ENCODE data around the gene CYTH3. TPM values are rescaled to one million over a fixed set of nuclear protein-coding genes. Genes with fewer than 3 reads are reported as not detected.

The CYTH3 gene
- total and polyA plus RNA-seq, 2 experiments from 2014 or later = 11.9 to 15.7 TPM

GRCh38 chr7:6162331-6162620, 110.1 kb downstream of the CYTH3 start:
- Histone ChIP-seq H3K9me3 (ENCODE audit: low read depth) (no peaks in the 10 kb centered on the region), H3K4me3 (no peak overlapping the region), H2AFZ (no peak overlapping the region), H3K27me3 (no peaks in the 10 kb centered on the region), H3K4me2 (no peak overlapping the region), H3K79me2 (no peaks in the 10 kb centered on the region), H3K9me2 (replicated peaks; ENCODE audit: insufficient read depth) (no peaks in the 10 kb centered on the region), H3K36me3 (replicated peaks; ENCODE audit: insufficient read depth, low read depth) (no peaks in the 10 kb centered on the region), H3K27ac (no peak overlapping the region), H4K20me1 (ENCODE audit: insufficient read depth, poor library complexity, severe bottlenecking) (no peaks in the 10 kb centered on the region), H3K4me1 (ENCODE audit: insufficient read depth) (no peaks in the 10 kb centered on the region)
- DNase-seq (ENCODE audit: low spot score) = no peak
- 88% methylated on average over 8 of the region's 8 CpGs for WGBS (ENCODE audit: low lambda C conversion rate, missing lambda C conversion rate)
- TF ChIP-seq CTCF (IDR thresholded peaks at IDR 0.05; ENCODE audit: poor library complexity) (no peak), EZH2 (IDR thresholded peaks at IDR 0.05; ENCODE audit: borderline replicate concordance) (no peak), EZH2phosphoT487 (IDR thresholded peaks at IDR 0.05; ENCODE audit: low read depth, severe bottlenecking, unreplicated experiment) (no peak)

- H3K79me2 ChIP-seq = no peaks in the 10 kb centered on the region
- no peak overlapping the region for H3K27ac ChIP-seq
- no peaks in the 10 kb centered on the region for H4K20me1 ChIP-seq (ENCODE audit: insufficient read depth, poor library complexity, severe bottlenecking)
- H3K36me3 ChIP-seq (replicated peaks; ENCODE audit: insufficient read depth, low read depth) = peaks cover 1% of the 10 kb centered on the region
- no peaks in the 10 kb centered on the region for H3K9me3 ChIP-seq (ENCODE audit: low read depth)
- H3K4me2 ChIP-seq = no peak overlapping the region
- H3K4me3 ChIP-seq = no peak overlapping the region
- 97% methylated on average over 15 of the region's 15 CpGs for WGBS (ENCODE audit: low lambda C conversion rate, missing lambda C conversion rate)
- no peaks in the 10 kb centered on the region for H3K4me1 ChIP-seq (ENCODE audit: insufficient read depth)
- H3K27me3 ChIP-seq = no peaks in the 10 kb centered on the region
- TF ChIP-seq CTCF (IDR thresholded peaks at IDR 0.05; ENCODE audit: poor library complexity) (no peak), EZH2phosphoT487 (IDR thresholded peaks at IDR 0.05; ENCODE audit: low read depth, severe bottlenecking, unreplicated experiment) (no peak), EZH2 (IDR thresholded peaks at IDR 0.05; ENCODE audit: borderline replicate concordance) (no peak)
- no peaks in the 10 kb centered on the region for H3K9me2 ChIP-seq (replicated peaks; ENCODE audit: insufficient read depth)
- H2AFZ ChIP-seq = no peak overlapping the region
- no peak for DNase-seq (ENCODE audit: low spot score)
These were observed 110.7 kb downstream of the CYTH3 start for GRCh38 chr7:6161463-6162330.

GRCh38 chr7:6160191-6160623, 112.2 kb downstream of the CYTH3 start:
- no peaks in the 10 kb centered on the region for H3K9me3 ChIP-seq (ENCODE audit: low read depth)
- no peak overlapping the region for H2AFZ ChIP-seq
- no peak overlapping the region for H3K4me3 ChIP-seq
- H3K9me2 ChIP-seq (replicated peaks; ENCODE audit: insufficient read depth) = no peaks in the 10 kb centered on the region
- H3K27ac ChIP-seq = no peak overlapping the region
- 46% methylated on average over 15 of the region's 15 CpGs for WGBS (ENCODE audit: low lambda C conversion rate, missing lambda C conversion rate)
- no peaks in the 10 kb centered on the region for H3K79me2 ChIP-seq
- DNase-seq (ENCODE audit: low spot score) = peak; percentile 79
- peak overlapping the region; percentile 47 for H3K4me2 ChIP-seq
- no peaks in the 10 kb centered on the region for H3K27me3 ChIP-seq
- H3K4me1 ChIP-seq (ENCODE audit: insufficient read depth) = no peaks in the 10 kb centered on the region
- H3K36me3 ChIP-seq (replicated peaks; ENCODE audit: insufficient read depth, low read depth) = peaks cover 3% of the 10 kb centered on the region
- TF ChIP-seq EZH2phosphoT487 (IDR thresholded peaks at IDR 0.05; ENCODE audit: low read depth, severe bottlenecking, unreplicated experiment) (no peak), CTCF (IDR thresholded peaks at IDR 0.05; ENCODE audit: poor library complexity) (peak; percentile 69)
- no peaks in the 10 kb centered on the region for H4K20me1 ChIP-seq (ENCODE audit: insufficient read depth, poor library complexity, severe bottlenecking)

Data from hepatocyte (in vitro differentiated cells).